A549 treated with AZD9567 at 1 μM for 4 hours (cell line): Measurements from ENCODE around the gene PARP16. TPM values are rescaled to one million over a fixed set of nuclear protein-coding genes. Genes with fewer than 3 reads are reported as not detected.

ENCODE experiments used
- total RNA-seq: library from RNA; stranded (reverse); fragments of 200-300 nt; extraction: Qiagen RNA extraction; gene quantifications from 5 replicates; pipeline ENCODE4 v1.2.3, GENCODE V29; 2022; ENCODE audit not compliant: insufficient read depth

Gene PARP16
- 4.2 to 10.9 TPM (median 9.9 TPM) in 5 replicates for total RNA-seq

DNA sequence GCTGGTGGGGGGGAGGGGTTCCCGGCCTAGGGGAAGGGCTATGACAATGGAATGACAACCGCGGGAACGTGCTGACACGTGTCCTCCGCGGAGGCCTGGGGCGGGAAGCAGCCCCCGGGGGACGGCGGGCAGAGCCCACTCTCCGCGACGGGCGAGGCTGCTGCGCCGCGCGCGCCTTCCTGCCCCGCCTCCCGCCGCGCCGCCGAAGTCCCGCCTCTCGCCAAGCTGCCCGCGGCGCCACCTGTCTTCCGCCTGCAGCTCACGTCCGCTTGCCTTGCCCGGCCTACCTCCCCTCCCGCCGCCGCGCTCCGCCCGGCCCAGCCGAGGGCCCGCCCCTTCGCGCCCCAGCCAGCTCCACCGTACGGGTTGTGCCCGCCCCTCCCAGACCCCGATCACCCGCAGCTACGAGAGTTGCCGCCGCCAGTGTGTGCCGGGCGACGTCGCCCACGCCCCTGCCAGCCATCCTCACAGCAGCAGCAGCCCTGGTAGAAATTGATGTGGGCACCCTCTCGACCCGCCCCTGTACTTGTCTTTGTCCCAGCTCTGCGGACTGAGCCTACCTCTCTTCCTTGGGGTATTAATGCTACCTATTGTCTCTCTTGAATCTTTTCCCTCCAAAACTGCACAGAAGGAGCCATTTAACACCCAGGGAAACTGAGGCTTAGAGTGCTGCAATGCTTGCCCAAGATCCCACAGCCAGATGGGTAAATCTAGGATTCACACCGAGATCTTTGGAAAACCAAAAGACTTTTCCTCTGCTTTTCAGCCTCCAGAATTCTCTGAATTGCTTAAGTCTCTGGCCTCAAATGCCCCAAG, at the start of gene PARP16:
TSS of gene PARP16 (minus strand) at position 180 of the 816 bp plus-strand sequence. CDS start 457 bp downstream, outside the sequence.

GRCh38 chr15:65304381-65305149, 17.9 kb upstream of the PARP16 start, which contains the start of gene RNU5B-1:
Gene RNU5B-1, plus strand, starts transcription at chr15:65304677.

DNA sequence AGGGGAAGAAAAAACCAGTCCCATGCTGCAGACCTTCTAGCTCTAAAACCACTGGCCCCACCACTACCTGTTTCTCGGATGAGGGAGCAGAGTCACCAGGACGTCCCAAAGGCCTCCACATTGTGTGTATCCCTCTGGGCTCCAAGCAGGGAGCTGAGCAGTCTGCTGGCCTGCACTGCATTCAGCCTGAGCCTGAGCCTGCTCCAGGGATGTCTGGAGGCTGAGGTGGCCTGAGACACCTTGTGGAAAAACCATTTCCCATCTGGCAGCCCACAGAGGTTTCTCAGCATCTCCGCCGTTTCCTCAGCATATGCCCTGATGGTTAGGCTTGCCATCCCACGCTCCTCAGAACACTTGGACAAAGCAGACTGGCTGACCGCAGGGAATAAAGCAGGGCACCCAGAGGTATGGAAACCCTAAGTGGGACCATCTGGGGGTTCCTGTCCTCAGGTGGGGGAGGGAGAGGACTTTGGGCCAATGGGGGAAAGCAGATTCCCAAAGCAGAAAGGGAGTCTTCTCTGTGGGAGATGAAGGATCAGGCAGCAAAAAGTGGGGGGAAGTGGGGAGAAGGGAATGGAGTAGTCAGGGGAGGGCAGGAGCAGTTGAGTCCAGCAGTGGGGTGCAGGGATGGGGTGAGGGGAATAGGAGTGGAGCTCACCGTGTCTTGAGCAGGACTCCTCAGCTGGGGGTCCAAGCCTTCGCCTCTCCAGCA, 75.8 kb downstream of the PARP16 start, which contains the start of gene CILP:
TSS of gene CILP (minus strand) at position 704 of the 712 bp plus-strand sequence. CDS start 1,718 bp downstream, outside the sequence.

Other genes with a start within 250 kb of the PARP16 start
- gene SLC51B, start 241.5 kb downstream of the PARP16 start, total RNA-seq, result 9.8 to 14.3 TPM (median 10.3 TPM) in 5 replicates
- gene RASL12, start 218.9 kb downstream of the PARP16 start, total RNA-seq, result 0.05 to 0.19 TPM (median 0.09 TPM) in 4 of 5 replicates, not detected in the other
- gene KBTBD13, start 210.1 kb downstream of the PARP16 start, total RNA-seq, result 0.06 TPM in 1 of 5 replicates, not detected in the others
- gene UBAP1L, start 171.7 kb downstream of the PARP16 start, total RNA-seq, result 0.85 to 1.6 TPM (median 1.00 TPM) in 4 of 5 replicates, not detected in the other
- gene PDCD7, start 153.1 kb downstream of the PARP16 start, total RNA-seq, result 22.3 to 30.0 TPM (median 27.6 TPM) in 5 replicates
- 39.4 to 46.5 TPM (median 43.5 TPM) in 5 replicates for gene CLPX, start 101.5 kb downstream of the PARP16 start, total RNA-seq
- gene CILP, start 75.4 kb downstream of the PARP16 start, total RNA-seq, result 0.14 to 0.33 TPM (median 0.14 TPM) in 5 replicates
- not detected in 5 replicates for gene RNU5A-1, start 9.2 kb upstream of the PARP16 start, total RNA-seq
- gene RNU5B-1, start 17.8 kb upstream of the PARP16 start, total RNA-seq, result not detected in 5 replicates
- 0.08 to 0.33 TPM (median 0.12 TPM) in 4 of 5 replicates, not detected in the other for gene IGDCC3, start 91.1 kb upstream of the PARP16 start, total RNA-seq
- gene IGDCC4, start 136.1 kb upstream of the PARP16 start, total RNA-seq, result 1.5 to 3.0 TPM (median 2.0 TPM) in 5 replicates
- gene DPP8, start 230.8 kb upstream of the PARP16 start, total RNA-seq, result 22.8 to 30.3 TPM (median 26.7 TPM) in 5 replicates
- 127 to 151 TPM (median 139 TPM) in 5 replicates for gene HACD3, start 243.6 kb upstream of the PARP16 start, total RNA-seq